HepG2 (cell line): ENCODE results near the gene ONECUT3.

Experiments
- CTCF ChIP-seq: sonication (generic); formaldehyde crosslinking; IDR thresholded peaks from 2 replicates; pipeline ENCODE4 v1.5.0; 2020; ENCODE audit warnings: mild to moderate bottlenecking, missing genetic modification reagents, moderate library complexity
- HNF4A ChIP-seq: sonication (generic); formaldehyde crosslinking; IDR thresholded peaks from 2 replicates; pipeline ENCODE4 v1.4.0; 2020; ENCODE audit warnings: missing genetic modification reagents
- JUND ChIP-seq: sonication (generic); formaldehyde crosslinking; IDR thresholded peaks from 2 replicates; pipeline ENCODE4 v1.8.0; 2022; ENCODE audit warnings: mild to moderate bottlenecking, missing genetic modification reagents
- MAFF ChIP-seq: IDR thresholded peaks from 2 replicates; pipeline ENCODE4 v1.6.1; 2011; ENCODE audit warnings: low read depth, low read length, improper control_type of control experiment
- PRPF4 ChIP-seq: fragments of 200-400 bp; formaldehyde crosslinking; IDR thresholded peaks from 2 replicates; pipeline ENCODE4 v1.6.1; 2016; ENCODE audit warnings: low read length, low read depth; ENCODE audit not compliant: poor library complexity, severe bottlenecking
- SP1 ChIP-seq, 2 experiments: fragments of 450-650 bp in 1 of 2; sonication (generic) in 1 of 2; formaldehyde crosslinking in 1 of 2; IDR thresholded peaks; 2 replicates each; pipeline versions ENCODE4 v1.4.0 to v1.6.1; 2016 to 2020; ENCODE audit warnings: missing genetic modification reagents in 1 of 2
- THYN1 ChIP-seq: sonication (generic); formaldehyde crosslinking; IDR thresholded peaks from 2 replicates; pipeline ENCODE4 v1.8.1; 2023; ENCODE audit warnings: low read depth, mild to moderate bottlenecking, moderate library complexity, missing genetic modification reagents, borderline replicate concordance
- USF2 ChIP-seq, 2 experiments: sonication (generic) in 1 of 2; formaldehyde crosslinking in 1 of 2; IDR thresholded peaks; 2 replicates each; pipeline versions ENCODE4 v1.5.1 to v1.6.1; 2011 to 2020; ENCODE audit warnings: borderline replicate concordance in 1 of 2, low read depth in 1 of 2, low read length in 1 of 2, mild to moderate bottlenecking in 1 of 2, missing genetic modification reagents in 1 of 2, moderate library complexity in 1 of 2
- YY1 ChIP-seq: IDR thresholded peaks from 2 replicates; pipeline ENCODE4 v1.6.1; 2011; ENCODE audit warnings: low read length, low read depth, moderate library complexity, mild to moderate bottlenecking; ENCODE audit not compliant: insufficient read depth, insufficient replicate concordance
- ZFX ChIP-seq: sonication (generic); formaldehyde crosslinking; IDR thresholded peaks from 2 replicates; pipeline ENCODE4 v1.4.0; 2020; ENCODE audit warnings: mild to moderate bottlenecking, low read depth, missing genetic modification reagents, moderate library complexity
- ZKSCAN1 ChIP-seq: fragments of 150-350 bp; IDR thresholded peaks from 2 replicates; pipeline ENCODE4 v1.6.1; 2014; ENCODE audit warnings: low read length

- TF ChIP-seq THYN1 (CRISPR knock-in tag) (no peak), ZKSCAN1 (no peak), MAFF (no peak), PRPF4 (no peak), USF2 (IDR thresholded peaks at IDR 0.05; ENCODE audit: low read depth, low read length) (no peak), USF2 (CRISPR knock-in tag; IDR thresholded peaks at IDR 0.05; ENCODE audit: borderline replicate concordance) (no peak), SP1 (IDR thresholded peaks at IDR 0.05) (no peak), SP1 (CRISPR knock-in tag; IDR thresholded peaks at IDR 0.05) (no peak), YY1 (no peak), JUND (no peak), ZFX (CRISPR knock-in tag) (no peak), HNF4A (CRISPR knock-in tag) (no peak), CTCF (no peak)
These were observed 75.3 kb downstream of the ONECUT3 start for GRCh38 chr19:1828279-1829238.
